B cell (primary cell): ENCODE measurements around the gene UNC13C. TPM values are rescaled to one million over a fixed set of nuclear protein-coding genes. Genes with fewer than 3 reads are reported as not detected.

Experiments
- ATAC-seq: fragments of 200-7000 bp; cut with Tn5 transposase; one replicate; pipeline ENCODE4 v1.10.0; 2021; ENCODE audit warnings: low read depth, mild to moderate bottlenecking, moderate number of reproducible peaks, moderate library complexity
- CTCF ChIA-PET: fragments of 350-600 bp; sonication (Branson Sonifier 250); formaldehyde crosslinking; loops from one replicate; lab custom pipeline; 2021; ENCODE audit warnings: antibody characterized with exemption, inconsistent platforms; lab: Charles Lee
- POLR2A ChIA-PET: fragments of 350-600 bp; sonication (Branson Sonifier 250); formaldehyde crosslinking; loops from one replicate; lab custom pipeline; 2021; ENCODE audit warnings: antibody characterized with exemption; lab: Charles Lee
- DNase-seq: peaks from one replicate; pipeline ENCODE4 v3.0.0; 2013
- H2AFZ ChIP-seq: 2 replicates; pipeline ENCODE4 v1.6.1; 2012; ENCODE audit warnings: mild to moderate bottlenecking, low read depth, low read length; ENCODE audit not compliant: insufficient read depth, poor library complexity, severe bottlenecking
- H3K27ac ChIP-seq, 2 donors: 1 replicate in 1 of 2; 2 replicates in 1 of 2; pipeline ENCODE4 v1.5.1; 2012 to 2013; ENCODE audit warnings: low read length in 2 of 2, mild to moderate bottlenecking in 2 of 2, moderate library complexity in 1 of 2
- H3K27me3 ChIP-seq, 4 experiments: fragments of 200-600 bp in 1 of 4; sonication (generic) in 1 of 4; replicated peaks in 1 of 4; 1 replicate in 2 of 4; 2 replicates in 2 of 4; pipeline versions ENCODE4 v1.6.1 to v1.7.0; 2013 to 2016; ENCODE audit warnings: low read length in 3 of 4, mild to moderate bottlenecking in 2 of 4, mixed read lengths in 1 of 4, moderate library complexity in 1 of 4; ENCODE audit not compliant: insufficient read depth in 4 of 4, control insufficient read depth in 3 of 4; ENCODE audit errors: control extremely low read depth in 1 of 4
- H3K36me3 ChIP-seq, 2 experiments: replicated peaks in 1 of 2; 1 replicate in 1 of 2; 2 replicates in 1 of 2; pipeline versions ENCODE4 v1.6.1 to v1.7.1; 2013; ENCODE audit warnings: low read length in 1 of 2; ENCODE audit not compliant: insufficient read depth in 2 of 2, control insufficient read depth in 1 of 2; ENCODE audit errors: control extremely low read depth in 1 of 2, extremely low read depth in 1 of 2
- H3K4me1 ChIP-seq, 2 donors: fragments of 200-600 bp in 1 of 2; sonication (generic) in 1 of 2; 1 replicate in 1 of 2; 2 replicates in 1 of 2; pipeline versions ENCODE4 v1.5.1 to v1.6.1; 2013 to 2017; ENCODE audit warnings: low read length in 2 of 2; ENCODE audit not compliant: control insufficient read depth in 2 of 2, insufficient read depth in 2 of 2
- H3K4me2 ChIP-seq: replicated peaks from 2 replicates; pipeline ENCODE3; 2012; ENCODE audit warnings: mild to moderate bottlenecking, low read depth, low read length; ENCODE audit not compliant: poor library complexity, severe bottlenecking
- H3K4me3 ChIP-seq, 5 experiments: fragments of 200-600 bp in 1 of 5; sonication (generic) in 1 of 5; 1 replicate in 3 of 5; 2 replicates in 2 of 5; pipeline versions ENCODE4 v1.5.1 to v1.7.0; 2011 to 2016; ENCODE audit warnings: low read length in 4 of 5, mild to moderate bottlenecking in 4 of 5, low read depth in 2 of 5, control low read depth in 1 of 5, moderate library complexity in 1 of 5; ENCODE audit not compliant: insufficient read depth in 1 of 5; ENCODE audit errors: control extremely low read depth in 1 of 5, extremely low read depth in 1 of 5
- H3K79me2 ChIP-seq: fragments of 200-600 bp; sonication (generic); one replicate; pipeline ENCODE4 v1.6.0; 2016; ENCODE audit warnings: low read length; ENCODE audit not compliant: control insufficient read depth, insufficient read depth
- H3K9ac ChIP-seq: fragments of 200-600 bp; sonication (generic); 2 replicates; pipeline ENCODE4 v1.6.1; 2017; ENCODE audit warnings: mild to moderate bottlenecking, low read length, moderate library complexity
- H3K9me3 ChIP-seq, 3 donors: one replicate each; pipeline versions ENCODE4 v1.6.1 to v1.7.1; 2013; ENCODE audit warnings: low read length in 2 of 3; ENCODE audit not compliant: control insufficient read depth in 2 of 3, insufficient read depth in 1 of 3; ENCODE audit errors: control extremely low read depth in 1 of 3
- H4K20me1 ChIP-seq: 2 replicates; pipeline ENCODE4 v1.6.0; 2012; ENCODE audit warnings: mild to moderate bottlenecking, low read length; ENCODE audit not compliant: insufficient read depth, control insufficient read depth, poor library complexity, severe bottlenecking
- H3K27ac Mint-ChIP-seq: one replicate; pipeline ENCODE4 v1.8.0; 2021; ENCODE audit warnings: mixed read lengths
- H3K27me3 Mint-ChIP-seq: one replicate; pipeline ENCODE4 v1.8.0; 2021; ENCODE audit warnings: mixed read lengths
- H3K4me1 Mint-ChIP-seq: one replicate; pipeline ENCODE4 v1.8.0; 2021; ENCODE audit warnings: mixed read lengths
- H3K4me3 Mint-ChIP-seq: one replicate; pipeline ENCODE4 v1.8.0; 2021; ENCODE audit warnings: mixed read lengths
- H3K9me3 Mint-ChIP-seq: one replicate; pipeline ENCODE4 v1.8.0; 2022; ENCODE audit warnings: mixed read lengths; ENCODE audit not compliant: insufficient read depth
- EZH2 ChIP-seq: IDR thresholded peaks from 2 replicates; pipeline ENCODE4 v1.6.1; 2012; ENCODE audit warnings: borderline replicate concordance, low read depth, mild to moderate bottlenecking, moderate library complexity, low read length; ENCODE audit not compliant: insufficient read depth, poor library complexity, severe bottlenecking
- WGBS: methylation state at CpG from one replicate; pipeline ENCODE4 v1.1.5; 2013; ENCODE audit warnings: missing lambda C conversion rate; ENCODE audit not compliant: insufficient coverage; 5-methylcytosine and 5-hydroxymethylcytosine counted together
- intact Hi-C: fragments of 100-400 bp; cut with micrococcal nuclease; formaldehyde crosslinking; loops from one replicate; pipeline ENCODE4 v1.10.0; 2022
- polyA plus RNA-seq: library from polyadenylated mRNA; depleted of rRNA; stranded (reverse); fragments of >200 nt; gene quantifications from 2 replicates; pipeline ENCODE4 v1.2.3, GENCODE V29; 2012
- total RNA-seq, 2 donors: library from RNA; stranded (reverse); fragments of 120-200 nt in 1 of 2; gene quantifications; 1 replicate in 1 of 2; 2 replicates in 1 of 2; pipeline versions ENCODE4 v1.2.3 to v1.2.4, GENCODE V29; 2013 to 2022
- TF ChIP-seq, protein P1 (sequence below): fragments of 200-600 bp; IDR thresholded peaks from one replicate; pipeline ENCODE4 v1.8.0; 2022; ENCODE audit warnings: antibody characterized with exemption, mild to moderate bottlenecking

UNC13C gene
- total and polyA plus RNA-seq, 2 donors (not counting 1 experiment from before 2014, with no cell fraction given): not detected

DNA sequence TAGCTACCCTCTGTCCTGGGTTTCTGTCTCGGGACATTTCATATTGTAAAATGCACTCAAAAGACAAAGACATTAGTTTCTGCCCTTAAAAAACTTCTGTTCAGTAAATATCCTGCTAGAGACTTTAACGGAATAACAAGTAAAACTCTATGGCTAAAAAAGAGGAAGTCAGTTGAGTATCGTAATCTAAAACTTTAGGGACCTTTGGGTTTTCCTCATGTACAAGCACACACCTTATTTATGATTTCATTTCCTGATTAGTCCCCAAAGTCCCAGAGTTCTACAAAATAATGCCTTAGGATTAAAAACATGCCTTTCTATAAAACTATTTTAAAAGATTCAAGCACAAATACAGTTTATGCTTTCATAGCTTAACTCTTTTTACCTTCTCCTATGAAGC, 585.9 kb downstream of the UNC13C start:
- Histone ChIP-seq H3K27ac (no peak overlapping the region), H3K27me3 (no peaks in the 10 kb centered on the region), H3K4me3 (no peak overlapping the region), H3K4me1 (no peaks in the 10 kb centered on the region), H4K20me1 (no peaks in the 10 kb centered on the region), H3K9me3 (no peaks in the 10 kb centered on the region), H3K79me2 (no peaks in the 10 kb centered on the region), H3K36me3 (no peaks in the 10 kb centered on the region), H3K4me2 (no peak overlapping the region), H2AFZ (no peak overlapping the region), H3K9ac (no peak overlapping the region)
- no peaks in the 10 kb centered on the region for H3K27me3 Mint-ChIP-seq
- no peak for DNase-seq
- ATAC-seq: no peak
- POLR2A ChIA-PET: no interaction called here
- H3K27ac Mint-ChIP-seq: no peak overlapping the region
- intact Hi-C loops: no loop called here
- no peaks in the 10 kb centered on the region for H3K9me3 Mint-ChIP-seq
- CTCF ChIA-PET: no interaction called here
- no peak overlapping the region for H3K4me3 Mint-ChIP-seq
- no CpG with 5 or more reads among the region's 3 CpGs for WGBS
- TF ChIP-seq, protein P1, sequence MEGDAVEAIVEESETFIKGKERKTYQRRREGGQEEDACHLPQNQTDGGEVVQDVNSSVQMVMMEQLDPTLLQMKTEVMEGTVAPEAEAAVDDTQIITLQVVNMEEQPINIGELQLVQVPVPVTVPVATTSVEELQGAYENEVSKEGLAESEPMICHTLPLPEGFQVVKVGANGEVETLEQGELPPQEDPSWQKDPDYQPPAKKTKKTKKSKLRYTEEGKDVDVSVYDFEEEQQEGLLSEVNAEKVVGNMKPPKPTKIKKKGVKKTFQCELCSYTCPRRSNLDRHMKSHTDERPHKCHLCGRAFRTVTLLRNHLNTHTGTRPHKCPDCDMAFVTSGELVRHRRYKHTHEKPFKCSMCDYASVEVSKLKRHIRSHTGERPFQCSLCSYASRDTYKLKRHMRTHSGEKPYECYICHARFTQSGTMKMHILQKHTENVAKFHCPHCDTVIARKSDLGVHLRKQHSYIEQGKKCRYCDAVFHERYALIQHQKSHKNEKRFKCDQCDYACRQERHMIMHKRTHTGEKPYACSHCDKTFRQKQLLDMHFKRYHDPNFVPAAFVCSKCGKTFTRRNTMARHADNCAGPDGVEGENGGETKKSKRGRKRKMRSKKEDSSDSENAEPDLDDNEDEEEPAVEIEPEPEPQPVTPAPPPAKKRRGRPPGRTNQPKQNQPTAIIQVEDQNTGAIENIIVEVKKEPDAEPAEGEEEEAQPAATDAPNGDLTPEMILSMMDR: no peak
- no peak for TF ChIP-seq EZH2
- no peaks in the 10 kb centered on the region for H3K4me1 Mint-ChIP-seq

DNA sequence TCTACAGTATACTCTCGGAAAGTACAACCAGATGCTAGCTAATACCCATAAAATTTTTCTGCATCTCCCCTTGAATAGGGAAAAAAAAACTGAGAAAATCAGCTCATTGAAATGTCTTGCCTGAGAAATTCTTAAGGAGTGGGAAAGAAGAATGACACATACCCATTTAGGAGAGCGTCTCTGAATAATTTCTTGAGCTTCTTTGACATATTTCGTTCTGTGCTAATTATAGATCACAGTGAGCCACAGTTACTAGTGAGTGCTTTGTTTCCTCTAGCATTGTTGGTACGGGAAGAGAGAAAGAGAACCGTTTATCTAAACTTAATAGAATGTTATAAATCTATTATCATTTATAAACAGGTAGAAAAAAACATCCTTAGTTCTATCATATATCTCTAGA, 588.4 kb downstream of the UNC13C start:
- CTCF ChIA-PET: no interaction called here
- TF ChIP-seq EZH2: no peak
- TF ChIP-seq, protein P1: no peak

More for the DNA sequence above, 588.4 kb downstream of the UNC13C start:
- H3K4me2 ChIP-seq: no peak overlapping the region
- H3K9me3 Mint-ChIP-seq: peaks cover 2% of the 10 kb centered on the region
- WGBS: 17% methylated on average over 1 of the region's 5 CpGs
- ATAC-seq (no peak), DNase-seq (no peak)
- H3K79me2 ChIP-seq: no peaks in the 10 kb centered on the region
- no peak overlapping the region for H3K27ac ChIP-seq
- H3K9me3 ChIP-seq: no peaks in the 10 kb centered on the region
- H3K36me3 ChIP-seq: no peaks in the 10 kb centered on the region
- H3K4me1 Mint-ChIP-seq: no peaks in the 10 kb centered on the region
- H4K20me1 ChIP-seq: no peaks in the 10 kb centered on the region
- H3K4me3 Mint-ChIP-seq: no peak overlapping the region
- H3K27me3 Mint-ChIP-seq: no peaks in the 10 kb centered on the region
- H3K27ac Mint-ChIP-seq: no peak overlapping the region
- H3K27me3 ChIP-seq: no peaks in the 10 kb centered on the region
- no peak overlapping the region for H3K4me3 ChIP-seq
- no peak overlapping the region for H2AFZ ChIP-seq
- POLR2A ChIA-PET: no interaction called here
- intact Hi-C loops: no loop called here
- no peak overlapping the region for H3K9ac ChIP-seq
- H3K4me1 ChIP-seq: no peaks in the 10 kb centered on the region
